ENCODE data around the gene SRRM2.
A peak's percentile ranks its signal among the peaks of the same experiment; 100 is the strongest.

The SRRM2 gene

GRCh38 chr16:2710711-2711231 is 41.7 kb upstream of the SRRM2 start:
- H3K36me3 Mint-ChIP-seq (ENCODE audit: low read depth), result peaks cover 4% of the 10 kb centered on the region
- H3K9me3 Mint-ChIP-seq, result no peaks in the 10 kb centered on the region
- no peak overlapping the region for H3K4me3 Mint-ChIP-seq
- peaks cover 7% of the 10 kb centered on the region for H3K27me3 Mint-ChIP-seq (ENCODE audit: low read depth)
- H3K27ac Mint-ChIP-seq, result no peak overlapping the region
- no peak for DNase-seq (ENCODE audit: low spot score)
- H3K4me1 Mint-ChIP-seq (ENCODE audit: low read depth), result peaks cover 6% of the 10 kb centered on the region

- H3K9me3 Mint-ChIP-seq, result no peaks in the 10 kb centered on the region
- no peak overlapping the region for H3K4me3 Mint-ChIP-seq
- H3K36me3 Mint-ChIP-seq (ENCODE audit: low read depth), result peaks cover 4% of the 10 kb centered on the region
- H3K27ac Mint-ChIP-seq, result no peak overlapping the region
- peaks cover 7% of the 10 kb centered on the region for H3K27me3 Mint-ChIP-seq (ENCODE audit: low read depth)
- DNase-seq (ENCODE audit: low spot score), result no peak
- peaks cover 8% of the 10 kb centered on the region for H3K4me1 Mint-ChIP-seq (ENCODE audit: low read depth)
Observed at GRCh38 chr16:2711370-2712062, 40.9 kb upstream of the SRRM2 start.

- H3K4me3 Mint-ChIP-seq, result no peak overlapping the region
- H3K27ac Mint-ChIP-seq, result no peak overlapping the region
- H3K36me3 Mint-ChIP-seq (ENCODE audit: low read depth), result peaks cover 4% of the 10 kb centered on the region
- H3K27me3 Mint-ChIP-seq (ENCODE audit: low read depth), result peaks cover 7% of the 10 kb centered on the region
- DNase-seq (ENCODE audit: low spot score), result no peak
- peaks cover 8% of the 10 kb centered on the region for H3K4me1 Mint-ChIP-seq (ENCODE audit: low read depth)
- no peaks in the 10 kb centered on the region for H3K9me3 Mint-ChIP-seq
Observed at GRCh38 chr16:2712063-2712441, 40.4 kb upstream of the SRRM2 start.

- Mint-ChIP-seq H3K27me3 (ENCODE audit: low read depth) (peaks cover 7% of the 10 kb centered on the region), H3K9me3 (no peaks in the 10 kb centered on the region), H3K27ac (no peak overlapping the region), H3K4me3 (no peak overlapping the region), H3K4me1 (ENCODE audit: low read depth) (peaks cover 8% of the 10 kb centered on the region), H3K36me3 (ENCODE audit: low read depth) (peaks cover 4% of the 10 kb centered on the region)
- DNase-seq (ENCODE audit: low spot score), result no peak
Observed at GRCh38 chr16:2712546-2712945, 39.9 kb upstream of the SRRM2 start.

GRCh38 chr16:2713523-2713922 is 38.9 kb upstream of the SRRM2 start:
- Mint-ChIP-seq H3K4me3 (no peak overlapping the region), H3K27me3 (ENCODE audit: low read depth) (peaks cover 7% of the 10 kb centered on the region), H3K36me3 (ENCODE audit: low read depth) (no peaks in the 10 kb centered on the region), H3K27ac (no peak overlapping the region), H3K4me1 (ENCODE audit: low read depth) (peaks cover 8% of the 10 kb centered on the region), H3K9me3 (no peaks in the 10 kb centered on the region)
- DNase-seq (ENCODE audit: low spot score), result no peak

GRCh38 chr16:2713985-2714774 is 38.3 kb upstream of the SRRM2 start:
- no peaks in the 10 kb centered on the region for H3K9me3 Mint-ChIP-seq
- DNase-seq (ENCODE audit: low spot score), result no peak
- no peaks in the 10 kb centered on the region for H3K36me3 Mint-ChIP-seq (ENCODE audit: low read depth)
- no peak overlapping the region for H3K27ac Mint-ChIP-seq
- peaks cover 7% of the 10 kb centered on the region for H3K27me3 Mint-ChIP-seq (ENCODE audit: low read depth)
- H3K4me1 Mint-ChIP-seq (ENCODE audit: low read depth), result peaks cover 8% of the 10 kb centered on the region
- H3K4me3 Mint-ChIP-seq, result no peak overlapping the region

GRCh38 chr16:2715064-2715463 is 37.4 kb upstream of the SRRM2 start:
- no peak for DNase-seq (ENCODE audit: low spot score)
- H3K4me3 Mint-ChIP-seq, result no peak overlapping the region
- H3K27ac Mint-ChIP-seq, result no peak overlapping the region
- H3K27me3 Mint-ChIP-seq (ENCODE audit: low read depth), result peaks cover 7% of the 10 kb centered on the region
- H3K9me3 Mint-ChIP-seq, result no peaks in the 10 kb centered on the region
- H3K36me3 Mint-ChIP-seq (ENCODE audit: low read depth), result no peaks in the 10 kb centered on the region
- peaks cover 8% of the 10 kb centered on the region for H3K4me1 Mint-ChIP-seq (ENCODE audit: low read depth)

GRCh38 chr16:2715519-2715918 is 36.9 kb upstream of the SRRM2 start:
- Mint-ChIP-seq H3K4me1 (ENCODE audit: low read depth) (peaks cover 8% of the 10 kb centered on the region), H3K36me3 (ENCODE audit: low read depth) (no peaks in the 10 kb centered on the region), H3K27ac (no peak overlapping the region), H3K4me3 (no peak overlapping the region), H3K27me3 (ENCODE audit: low read depth) (peaks cover 7% of the 10 kb centered on the region), H3K9me3 (no peaks in the 10 kb centered on the region)
- DNase-seq (ENCODE audit: low spot score), result peak; percentile 79

GRCh38 chr16:2715966-2716885 is 36.2 kb upstream of the SRRM2 start:
- Mint-ChIP-seq H3K27me3 (ENCODE audit: low read depth) (peaks cover 7% of the 10 kb centered on the region), H3K36me3 (ENCODE audit: low read depth) (no peaks in the 10 kb centered on the region), H3K4me3 (peak overlapping the region; percentile 43), H3K4me1 (ENCODE audit: low read depth) (peaks cover 8% of the 10 kb centered on the region), H3K9me3 (no peaks in the 10 kb centered on the region), H3K27ac (no peak overlapping the region)
- no peak for DNase-seq (ENCODE audit: low spot score)

- Mint-ChIP-seq H3K4me1 (ENCODE audit: low read depth) (peaks cover 8% of the 10 kb centered on the region), H3K9me3 (no peaks in the 10 kb centered on the region), H3K27me3 (ENCODE audit: low read depth) (peaks cover 7% of the 10 kb centered on the region), H3K36me3 (ENCODE audit: low read depth) (no peaks in the 10 kb centered on the region), H3K4me3 (no peak overlapping the region), H3K27ac (no peak overlapping the region)
- no peak for DNase-seq (ENCODE audit: low spot score)
Observed at GRCh38 chr16:2716948-2717347, 35.5 kb upstream of the SRRM2 start.

GRCh38 chr16:2717383-2718263 is 34.8 kb upstream of the SRRM2 start:
- Mint-ChIP-seq H3K4me3 (no peak overlapping the region), H3K4me1 (ENCODE audit: low read depth) (peaks cover 8% of the 10 kb centered on the region), H3K9me3 (no peaks in the 10 kb centered on the region), H3K36me3 (ENCODE audit: low read depth) (no peaks in the 10 kb centered on the region), H3K27ac (no peak overlapping the region), H3K27me3 (ENCODE audit: low read depth) (peaks cover 7% of the 10 kb centered on the region)
- no peak for DNase-seq (ENCODE audit: low spot score)

- peak overlapping the region; percentile 10 for H3K27ac Mint-ChIP-seq
Observed at GRCh38 chr16:2719328-2720063, 32.9 kb upstream of the SRRM2 start.

More at GRCh38 chr16:2719328-2720063, 32.9 kb upstream of the SRRM2 start:
- peaks cover 10% of the 10 kb centered on the region for H3K27me3 Mint-ChIP-seq (ENCODE audit: low read depth)
- no peaks in the 10 kb centered on the region for H3K36me3 Mint-ChIP-seq (ENCODE audit: low read depth)
- H3K9me3 Mint-ChIP-seq, result no peaks in the 10 kb centered on the region
- no peak overlapping the region for H3K4me3 Mint-ChIP-seq
- no peak for DNase-seq (ENCODE audit: low spot score)
- H3K4me1 Mint-ChIP-seq (ENCODE audit: low read depth), result peaks cover 8% of the 10 kb centered on the region

All from T-helper 2 cell treated with Interferon-gamma antibody and Interleukin-4, amounts not matched to agents 5 μg/mL and 100 μg/mL, for 36 hours (primary cell).